NK-92 (cell line): ENCODE results near the gene MORC1.
"Not testable (repeated sequence)": the region's sequence is repeated elsewhere in the genome, so short reads cannot be mapped to it uniquely, and the experiment has no call there.

Source experiments
- DNase-seq: peaks from one replicate; lab custom pipeline; 2025; ENCODE audit not compliant: unreplicated experiment; lab: John Stamatoyannopoulos, UW

The MORC1 gene, protein sequence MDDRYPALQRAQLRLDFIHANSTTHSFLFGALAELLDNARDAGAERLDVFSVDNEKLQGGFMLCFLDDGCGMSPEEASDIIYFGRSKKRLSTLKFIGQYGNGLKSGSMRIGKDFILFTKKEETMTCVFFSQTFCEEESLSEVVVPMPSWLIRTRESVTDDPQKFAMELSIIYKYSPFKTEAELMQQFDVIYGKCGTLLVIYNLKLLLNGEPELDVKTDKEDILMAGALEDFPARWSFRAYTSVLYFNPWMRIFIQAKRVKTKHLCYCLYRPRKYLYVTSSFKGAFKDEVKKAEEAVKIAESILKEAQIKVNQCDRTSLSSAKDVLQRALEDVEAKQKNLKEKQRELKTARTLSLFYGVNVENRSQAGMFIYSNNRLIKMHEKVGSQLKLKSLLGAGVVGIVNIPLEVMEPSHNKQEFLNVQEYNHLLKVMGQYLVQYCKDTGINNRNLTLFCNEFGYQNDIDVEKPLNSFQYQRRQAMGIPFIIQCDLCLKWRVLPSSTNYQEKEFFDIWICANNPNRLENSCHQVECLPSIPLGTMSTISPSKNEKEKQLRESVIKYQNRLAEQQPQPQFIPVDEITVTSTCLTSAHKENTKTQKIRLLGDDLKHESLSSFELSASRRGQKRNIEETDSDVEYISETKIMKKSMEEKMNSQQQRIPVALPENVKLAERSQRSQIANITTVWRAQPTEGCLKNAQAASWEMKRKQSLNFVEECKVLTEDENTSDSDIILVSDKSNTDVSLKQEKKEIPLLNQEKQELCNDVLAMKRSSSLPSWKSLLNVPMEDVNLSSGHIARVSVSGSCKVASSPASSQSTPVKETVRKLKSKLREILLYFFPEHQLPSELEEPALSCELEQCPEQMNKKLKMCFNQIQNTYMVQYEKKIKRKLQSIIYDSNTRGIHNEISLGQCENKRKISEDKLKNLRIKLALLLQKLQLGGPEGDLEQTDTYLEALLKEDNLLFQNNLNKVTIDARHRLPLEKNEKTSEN

DNA sequence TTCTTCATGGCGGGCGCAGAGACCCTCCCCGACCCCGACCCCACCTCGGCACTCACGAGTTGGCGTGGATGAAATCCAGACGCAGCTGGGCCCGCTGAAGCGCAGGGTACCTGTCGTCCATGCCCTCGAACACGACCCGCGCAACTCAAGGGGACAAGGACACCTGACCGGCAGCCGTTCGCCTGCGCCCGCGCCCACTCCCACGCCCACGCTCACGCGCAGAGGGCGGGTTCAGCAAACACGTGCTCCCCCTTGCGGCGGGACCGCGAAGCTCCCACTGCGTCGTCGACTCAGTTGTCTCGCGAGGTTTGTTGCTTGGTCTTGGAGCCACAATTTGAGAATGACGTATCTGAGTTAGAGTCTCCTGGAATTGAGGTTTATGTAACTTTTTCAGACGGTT, at the start of gene MORC1:
TSS of gene MORC1 (minus strand) at position 196 of the 400 bp plus-strand sequence. CDS start at position 121, 75 bp downstream.
- DNase-seq: no peak

DNA sequence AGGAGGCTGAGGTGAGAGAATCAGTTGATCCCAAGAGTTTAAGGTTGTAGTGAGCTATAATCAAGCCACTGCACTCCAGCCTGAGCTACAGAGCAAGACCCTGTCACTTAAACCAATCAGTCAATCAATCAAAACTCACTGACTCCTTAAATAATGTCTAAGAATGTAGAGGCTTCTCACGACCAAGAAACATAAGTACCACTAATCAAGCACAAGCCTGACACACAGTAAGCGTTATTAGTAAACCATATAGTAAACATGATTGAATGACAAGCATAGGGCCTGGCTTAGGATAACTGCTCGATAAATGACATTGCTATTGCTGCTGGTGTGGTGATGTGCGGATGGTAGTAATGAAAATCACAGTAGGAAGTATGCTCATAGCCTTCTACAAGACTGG, 48.0 kb upstream of the MORC1 start:
- DNase-seq: no peak

DNA sequence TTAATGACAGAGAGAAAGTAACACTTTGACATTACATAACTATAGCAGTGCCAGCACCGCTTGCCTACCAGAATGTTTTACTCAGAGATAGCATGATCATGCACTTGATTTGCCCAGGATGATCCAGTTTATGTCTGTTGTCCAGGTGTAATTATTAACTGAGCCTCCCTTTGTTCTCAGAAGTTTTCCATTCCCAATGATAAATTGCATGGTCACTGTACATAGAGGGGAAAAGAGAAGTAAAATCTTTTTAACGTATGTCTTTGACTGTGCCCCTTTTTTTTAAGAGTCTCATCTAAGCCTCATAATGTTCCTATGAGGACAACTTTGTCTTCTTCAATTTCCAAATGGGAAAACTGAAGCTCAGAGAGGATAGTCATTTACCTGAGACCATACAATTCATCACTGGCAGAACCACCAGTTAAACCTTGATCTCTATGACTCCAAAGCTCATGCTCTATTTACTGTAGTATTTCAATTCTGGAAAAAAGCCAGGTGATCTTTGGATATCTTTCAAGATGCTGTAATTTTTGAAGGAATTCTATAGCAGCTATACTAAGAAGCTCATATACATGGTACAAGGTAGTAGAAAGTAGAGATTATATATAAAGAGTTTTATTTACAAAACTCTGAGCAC, 43.7 kb upstream of the MORC1 start:
- DNase-seq: no peak

DNA sequence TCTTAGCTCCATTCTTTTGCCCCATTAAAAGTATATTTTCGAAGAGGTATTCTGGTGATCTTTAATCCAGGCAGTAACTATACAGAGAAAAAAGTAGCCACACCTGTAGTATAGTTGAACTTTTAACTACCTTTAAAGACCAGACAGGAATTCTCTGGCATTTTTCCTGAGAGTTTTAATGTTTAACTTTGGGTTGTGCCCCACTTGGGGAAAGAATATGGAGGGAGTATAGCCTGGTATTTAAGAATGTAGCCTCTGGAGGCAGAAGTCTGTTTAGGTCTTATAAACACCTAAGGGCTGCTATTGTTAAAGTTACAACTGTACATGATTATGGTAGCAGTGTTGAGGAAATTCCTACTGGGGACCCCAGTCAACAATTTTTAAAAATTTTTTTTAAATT, 37.9 kb upstream of the MORC1 start:
- no peak for DNase-seq

DNA sequence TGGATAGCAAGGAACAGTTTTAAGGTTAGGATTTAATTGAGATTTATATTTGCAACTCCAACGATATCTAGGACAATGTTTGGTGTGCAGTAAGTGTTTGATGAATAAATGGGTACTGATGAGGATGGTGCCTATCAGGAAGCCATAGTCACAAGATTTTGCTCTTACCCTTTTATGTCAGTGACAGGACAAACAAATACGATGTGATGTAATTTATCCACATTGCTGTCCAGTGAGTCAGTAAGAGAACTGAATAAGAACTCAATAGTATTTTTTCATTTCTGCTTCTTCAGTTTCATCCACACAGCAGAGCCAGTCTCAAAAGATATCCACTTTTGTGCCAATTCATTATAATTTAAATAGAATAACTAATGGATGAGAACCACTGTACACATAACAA, 37.0 kb upstream of the MORC1 start:
- DNase-seq: no peak

DNA sequence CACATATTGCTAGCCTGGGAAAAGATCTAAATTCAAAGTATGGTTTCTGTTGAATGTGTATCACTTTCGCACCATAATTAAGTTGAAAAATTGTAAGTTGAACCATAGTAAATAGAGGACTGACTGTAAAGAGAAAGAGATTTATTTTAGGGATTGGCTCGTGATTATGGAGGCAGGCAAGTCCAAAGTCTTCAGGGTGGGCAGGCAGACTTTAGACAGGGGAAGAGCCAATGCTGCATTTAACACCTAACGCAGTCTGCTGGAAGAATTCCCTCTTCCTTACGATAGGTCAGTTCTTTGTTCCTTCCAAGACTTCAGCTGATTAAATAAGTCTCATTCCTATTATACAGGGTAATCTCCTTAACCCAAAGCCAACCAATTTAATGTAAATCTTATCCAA, 34.4 kb upstream of the MORC1 start:
- no peak for DNase-seq

DNA sequence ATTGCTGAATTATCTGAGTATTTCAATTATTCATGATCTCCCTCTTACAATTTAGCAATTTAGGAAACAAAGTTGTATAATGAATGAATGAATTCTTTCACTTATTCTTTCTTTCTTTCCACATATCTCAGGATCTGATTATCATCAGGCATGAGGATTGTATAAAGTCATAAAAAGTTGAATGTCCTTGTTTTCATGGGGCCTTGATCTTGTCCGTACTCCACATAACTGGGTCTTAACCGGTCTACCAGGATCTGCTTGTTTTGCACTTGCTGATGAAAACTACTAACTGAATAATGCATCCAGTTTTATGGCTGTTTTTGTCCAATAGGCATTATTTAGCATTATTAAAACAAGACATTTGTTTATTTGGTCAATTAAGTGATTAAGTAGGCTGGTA, 31.1 kb upstream of the MORC1 start:
- DNase-seq: no peak

DNA sequence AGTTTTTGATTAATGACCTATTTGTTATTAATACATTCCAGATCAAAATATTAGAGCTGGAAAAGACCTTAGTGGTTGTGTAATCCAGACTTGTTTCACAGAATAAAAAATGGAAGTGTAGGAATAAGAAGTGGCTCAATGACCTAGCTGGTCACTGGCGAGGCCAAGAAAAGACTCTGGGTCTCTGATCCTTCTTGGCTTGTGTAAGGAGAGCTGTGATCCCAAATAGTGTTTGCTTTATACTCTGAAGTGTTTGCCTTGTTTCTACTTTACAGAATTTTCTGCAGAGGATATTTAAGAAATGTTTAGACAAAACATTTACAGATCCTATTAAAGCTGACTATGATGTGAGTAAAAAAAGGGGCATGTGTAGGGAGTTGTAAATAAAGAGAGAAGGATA, 25.7 kb upstream of the MORC1 start:
- DNase-seq: no peak

DNA sequence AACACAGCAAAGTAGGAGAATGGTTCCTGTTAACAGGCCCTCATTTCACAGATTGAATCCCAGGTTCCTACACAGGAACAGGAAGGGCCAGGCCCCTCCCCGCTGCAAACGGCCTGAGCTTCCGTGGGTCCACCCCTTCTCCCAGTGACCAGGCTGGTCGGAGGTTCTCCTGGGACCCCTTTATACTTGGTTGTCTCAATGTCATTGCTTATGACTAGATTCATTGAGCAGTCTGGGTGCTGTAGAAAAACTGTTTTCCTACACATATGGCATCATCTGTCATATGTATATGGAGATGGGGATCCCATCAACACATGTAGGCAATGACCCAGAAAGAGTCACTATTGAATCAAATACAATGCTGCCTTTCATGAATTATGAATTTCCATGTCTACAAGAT, 22.4 kb upstream of the MORC1 start:
- no peak for DNase-seq

DNA sequence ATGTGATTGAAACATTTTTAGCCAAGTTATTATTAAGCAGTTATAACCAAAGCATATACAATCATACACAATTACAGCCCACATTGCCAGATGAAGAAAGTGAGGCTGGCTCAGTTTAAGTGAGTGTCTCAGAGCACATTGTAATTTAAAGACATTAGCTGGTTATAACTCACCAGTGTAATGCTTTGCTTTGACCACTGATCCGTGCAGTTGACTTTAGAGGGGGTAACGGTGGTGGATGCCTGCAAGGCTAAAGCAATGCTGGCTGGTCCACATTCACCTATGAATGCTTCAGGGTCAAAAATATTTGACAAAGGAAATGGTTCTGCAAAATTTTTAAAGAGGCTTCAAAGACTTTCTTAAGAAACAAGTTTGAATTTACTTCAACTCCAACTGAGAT, 19.8 kb upstream of the MORC1 start:
- no peak for DNase-seq

DNA sequence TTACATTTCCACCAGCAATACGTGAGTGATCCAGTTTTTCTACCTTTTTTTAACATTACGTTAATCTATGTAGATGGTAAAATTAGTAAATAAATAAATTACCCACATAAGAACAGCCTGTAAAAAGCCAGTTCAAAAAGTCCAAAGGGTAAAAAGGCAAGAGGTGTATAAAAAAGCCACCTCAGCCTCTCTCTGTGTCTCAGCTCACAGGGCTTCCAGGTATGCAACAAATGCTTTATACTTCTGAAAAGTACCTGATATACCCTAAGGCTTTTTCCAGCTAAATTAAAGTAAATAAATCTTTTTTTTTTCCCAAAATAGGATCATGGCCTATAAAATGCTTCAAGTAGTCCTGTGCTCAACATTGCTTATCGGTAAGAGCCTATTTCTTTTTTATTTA, 18.6 kb upstream of the MORC1 start, which contains the start of gene C3orf85:
TSS of gene C3orf85 (plus strand) at position 197 of the 400 bp plus-strand sequence. CDS start at position 326, 129 bp downstream.
- no peak for DNase-seq

DNA sequence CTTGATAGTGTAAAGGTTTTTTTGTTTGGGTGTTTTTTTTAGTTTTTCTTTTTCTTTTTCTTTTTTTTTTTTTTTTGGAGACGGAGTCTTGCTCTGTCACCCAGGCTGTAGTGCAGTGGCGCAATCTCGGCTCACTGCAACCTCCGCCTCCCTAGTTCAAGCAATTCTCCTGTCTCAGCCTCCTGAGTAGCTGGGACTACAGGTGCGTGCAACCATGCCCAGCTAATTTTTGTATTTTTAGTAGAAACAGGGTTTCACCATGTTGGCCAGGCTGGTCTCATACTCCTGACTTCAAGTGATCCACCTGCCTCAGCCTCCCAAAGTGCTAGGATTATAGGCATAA, 15.5 kb upstream of the MORC1 start:
- DNase-seq: not testable (repeated sequence)

DNA sequence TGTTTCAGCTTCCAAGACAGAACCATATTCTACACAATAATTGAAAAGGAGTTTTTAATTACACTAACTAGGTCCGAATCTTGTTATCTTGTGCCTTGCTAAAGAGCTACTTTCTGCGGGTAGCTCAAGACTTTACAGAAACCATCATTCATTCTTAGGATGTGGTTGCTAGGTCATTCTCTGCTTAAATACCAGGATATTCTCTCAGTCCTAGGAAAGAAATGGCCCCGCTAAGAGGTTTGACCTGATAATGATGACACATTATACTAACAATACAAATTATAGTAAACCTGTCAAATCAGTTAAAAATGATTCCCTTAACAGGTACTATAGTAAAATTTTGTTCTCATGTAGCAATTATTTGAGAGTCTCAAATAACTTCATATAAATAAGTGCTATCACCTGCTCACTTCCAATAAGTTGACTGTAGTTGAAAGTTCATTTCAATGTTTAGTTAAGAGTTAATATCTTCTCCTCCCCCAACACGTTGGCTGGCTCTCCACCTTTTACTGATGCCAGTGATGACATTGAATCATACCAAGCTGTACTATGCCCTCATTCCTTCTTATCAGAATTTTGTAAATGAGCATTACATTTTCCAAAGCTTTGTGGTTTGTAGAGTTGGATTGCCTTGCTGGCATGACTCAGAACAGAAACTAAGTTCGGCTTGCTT, 15.0 kb upstream of the MORC1 start:
- no peak for DNase-seq

DNA sequence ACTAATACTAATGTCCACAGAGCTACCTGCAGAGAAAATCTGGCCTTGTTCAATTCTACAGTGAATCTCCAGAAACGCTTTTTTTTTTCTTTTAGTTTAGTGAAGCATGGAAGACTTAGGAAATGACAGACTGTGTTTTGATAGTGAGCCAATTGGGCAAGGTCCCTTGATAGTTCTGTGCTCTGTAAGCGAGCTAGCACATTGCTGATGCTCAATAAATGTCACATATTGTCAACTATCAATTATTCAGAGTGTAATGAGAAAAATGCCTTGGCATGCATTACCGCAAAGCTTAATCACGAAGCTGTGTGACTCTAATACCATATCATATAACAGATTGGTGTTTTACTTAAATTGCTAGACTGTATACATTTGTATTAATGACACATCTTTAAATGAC, 13.3 kb upstream of the MORC1 start:
- no peak for DNase-seq

DNA sequence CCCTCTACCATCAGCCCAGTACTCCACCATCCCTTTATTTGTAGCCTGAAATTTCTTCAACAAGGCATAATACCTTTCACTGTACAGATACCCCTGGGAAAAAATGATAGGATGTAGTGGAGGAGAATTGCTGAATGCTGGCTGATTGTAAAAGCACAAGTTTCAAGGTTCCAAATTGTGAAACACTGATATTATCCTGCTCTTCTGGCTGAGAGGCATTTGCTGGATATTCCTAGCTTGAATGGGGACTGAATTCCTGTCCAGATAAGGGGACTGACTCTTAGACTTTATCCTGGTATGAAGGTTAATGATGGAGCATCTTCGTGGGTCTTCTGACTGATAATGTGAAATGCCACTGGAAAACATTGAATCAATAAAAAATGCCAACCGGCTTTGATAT, 9.6 kb upstream of the MORC1 start:
- DNase-seq: no peak

DNA sequence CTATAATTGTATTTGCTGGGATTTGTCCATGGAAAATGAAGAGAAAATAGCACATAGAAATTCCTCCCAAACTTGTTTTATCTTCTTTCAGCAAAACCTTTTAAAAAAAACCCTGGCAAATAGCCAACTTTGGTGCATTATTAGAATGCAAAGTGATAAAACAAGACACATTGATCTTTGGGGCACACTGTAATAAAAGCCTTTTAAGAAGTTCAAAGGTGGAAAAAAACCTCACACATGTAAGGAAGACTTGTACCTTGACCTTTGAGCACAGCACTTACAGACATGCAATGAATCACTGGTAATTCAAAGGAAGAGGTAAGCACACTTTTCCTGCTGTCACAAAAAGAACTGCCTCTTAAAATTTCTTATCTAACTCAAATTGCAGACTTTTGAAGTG, 8.0 kb upstream of the MORC1 start:
- DNase-seq: no peak

DNA sequence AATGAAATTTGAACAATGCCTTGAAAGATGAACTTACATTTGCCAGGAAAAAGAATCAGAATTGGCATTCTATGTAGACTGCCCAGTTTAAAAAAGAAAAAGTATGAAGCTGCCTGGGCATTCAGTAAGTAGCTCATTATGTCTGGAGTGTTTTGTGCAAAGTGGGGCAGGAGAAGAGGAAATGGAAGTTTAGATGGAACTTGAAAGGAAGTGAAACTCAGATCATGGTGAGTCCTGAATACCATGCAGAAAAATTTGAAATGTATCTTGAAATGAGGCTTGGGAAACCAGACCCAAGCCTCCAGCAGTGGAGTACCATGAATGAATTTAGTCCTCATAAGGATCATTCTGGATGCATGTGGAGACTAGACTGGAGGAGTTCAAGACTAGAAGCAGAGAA, 4.8 kb upstream of the MORC1 start:
- DNase-seq: no peak

DNA sequence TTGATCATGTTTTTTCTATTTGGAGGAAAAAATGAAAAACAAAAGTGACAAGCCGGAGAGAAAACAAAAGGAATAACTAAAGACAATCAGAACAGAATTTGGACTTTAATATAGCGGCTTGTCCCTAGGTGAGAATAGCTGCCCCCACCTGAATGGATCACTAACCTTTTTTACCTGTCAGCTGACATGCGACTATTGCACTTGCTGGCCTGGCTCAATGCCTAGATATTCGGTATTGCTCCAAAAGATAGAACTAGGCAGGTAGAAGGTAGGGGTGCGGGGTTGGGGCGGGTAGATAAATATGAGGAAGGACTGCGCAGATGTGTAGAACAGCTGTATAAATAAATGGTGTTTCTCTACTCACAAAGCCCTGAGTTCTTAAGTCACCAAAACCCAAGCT, 650 bp upstream of the MORC1 start:
- DNase-seq: no peak

DNA sequence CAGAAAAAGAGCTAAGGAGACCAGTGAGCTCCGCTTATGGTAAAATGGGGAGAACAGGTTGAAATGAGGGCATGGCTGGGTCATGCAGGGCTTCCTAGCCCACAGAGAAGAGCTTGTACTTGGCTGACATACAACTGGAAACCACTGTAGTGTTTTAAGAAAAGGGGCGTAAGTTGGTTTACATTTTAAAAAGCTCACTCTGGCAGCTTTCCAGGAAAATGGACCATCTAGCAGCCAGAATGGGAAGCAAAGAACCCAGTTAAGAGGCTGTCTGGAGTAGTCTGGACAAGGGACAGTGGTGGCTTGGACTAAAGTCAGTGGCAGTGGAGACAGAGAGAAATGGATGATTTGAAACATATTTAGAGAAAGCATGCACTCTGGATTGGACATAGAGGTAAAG, 1.9 kb downstream of the MORC1 start:
- DNase-seq: no peak

DNA sequence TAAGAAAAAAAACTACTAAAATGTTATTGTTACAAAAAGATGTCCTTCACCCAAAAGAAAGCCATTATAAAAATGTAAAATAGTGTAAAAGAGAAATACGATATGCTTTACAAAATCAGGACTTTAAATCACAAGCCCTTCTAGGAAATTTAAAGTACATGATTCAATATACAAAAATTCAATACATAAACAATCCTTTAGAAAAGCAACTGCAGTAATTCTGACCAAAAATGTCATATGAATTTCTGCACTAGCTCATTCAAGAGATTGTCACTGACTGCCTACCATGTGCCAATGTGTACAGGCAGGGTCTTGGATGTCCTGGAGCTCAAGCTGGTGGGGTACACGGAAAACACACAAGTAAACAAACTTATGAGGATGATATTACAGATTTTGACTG, 2.5 kb downstream of the MORC1 start:
- no peak for DNase-seq

DNA sequence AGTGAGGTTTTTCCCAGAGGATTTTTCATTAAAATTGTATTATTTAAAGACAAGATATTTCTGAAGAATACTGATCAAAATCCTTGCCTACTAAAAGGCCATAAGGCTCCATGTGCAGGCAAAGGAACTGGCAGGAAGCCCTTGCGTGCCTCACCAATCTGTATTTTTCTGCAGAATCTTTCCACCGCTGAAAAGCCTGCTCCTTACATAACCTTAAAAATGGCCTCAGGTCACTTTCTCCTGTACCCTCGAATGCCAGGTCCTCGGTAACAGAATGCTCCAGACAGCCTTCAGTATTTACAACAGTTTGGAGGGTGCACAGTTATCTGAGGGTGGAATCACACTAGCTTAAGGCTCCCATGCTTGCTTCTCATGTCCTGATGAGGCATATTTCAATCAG, 3.2 kb downstream of the MORC1 start:
- no peak for DNase-seq
